Measurements from ENCODE around the gene FANCC.

FANCC gene

GRCh38 chr9:95197692-95198271 lies 119.7 kb downstream of the FANCC start:
- Histone ChIP-seq H3K9ac (ENCODE audit: low read length) (no peak overlapping the region), H3K27me3 (ENCODE audit: control insufficient read depth, insufficient read depth, low read length) (no peaks in the 10 kb centered on the region), H3K36me3 (ENCODE audit: control insufficient read depth, low read depth, low read length) (no peaks in the 10 kb centered on the region), H3K27ac (ENCODE audit: low read length) (no peak overlapping the region), H3K9me3 (ENCODE audit: control insufficient read depth, low read depth, low read length) (no peaks in the 10 kb centered on the region), H3K4me1 (ENCODE audit: control insufficient read depth, low read depth, low read length) (no peaks in the 10 kb centered on the region), H3K4me3 (ENCODE audit: low read length) (no peak overlapping the region)

- Histone ChIP-seq H3K27ac (ENCODE audit: low read length) (no peak overlapping the region), H3K36me3 (ENCODE audit: control insufficient read depth, low read depth, low read length) (no peaks in the 10 kb centered on the region), H3K4me3 (ENCODE audit: low read length) (no peak overlapping the region), H3K4me1 (ENCODE audit: control insufficient read depth, low read depth, low read length) (no peaks in the 10 kb centered on the region), H3K27me3 (ENCODE audit: control insufficient read depth, insufficient read depth, low read length) (no peaks in the 10 kb centered on the region), H3K9ac (ENCODE audit: low read length) (no peak overlapping the region), H3K9me3 (ENCODE audit: control insufficient read depth, low read depth, low read length) (no peaks in the 10 kb centered on the region)
Observed at GRCh38 chr9:95193480-95193879, 124.0 kb downstream of the FANCC start.

- Histone ChIP-seq H3K4me1 (ENCODE audit: control insufficient read depth, low read depth, low read length) (no peaks in the 10 kb centered on the region), H3K27me3 (ENCODE audit: control insufficient read depth, insufficient read depth, low read length) (no peaks in the 10 kb centered on the region), H3K4me3 (ENCODE audit: low read length) (no peak overlapping the region), H3K9ac (ENCODE audit: low read length) (no peak overlapping the region), H3K27ac (ENCODE audit: low read length) (no peak overlapping the region), H3K9me3 (ENCODE audit: control insufficient read depth, low read depth, low read length) (no peaks in the 10 kb centered on the region), H3K36me3 (ENCODE audit: control insufficient read depth, low read depth, low read length) (no peaks in the 10 kb centered on the region)
Observed at GRCh38 chr9:95193067-95193466, 124.4 kb downstream of the FANCC start.

DNA sequence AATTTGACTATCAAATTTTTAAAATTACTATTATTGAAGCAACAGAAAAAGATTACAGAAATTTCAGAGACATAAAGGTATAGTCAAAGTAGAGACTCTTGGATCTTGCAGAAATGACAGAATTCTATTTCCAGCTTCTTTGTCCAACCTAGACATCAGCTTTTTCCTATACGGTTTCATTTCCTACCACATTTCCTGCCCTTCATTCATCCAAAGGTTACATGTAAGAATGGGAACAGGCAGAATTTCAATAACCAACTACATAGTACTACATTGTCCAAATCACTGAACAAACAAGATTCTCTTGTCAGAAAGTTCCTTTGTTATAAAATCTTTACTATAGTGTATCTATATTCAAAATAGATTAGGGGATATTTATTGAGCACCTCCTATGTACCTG lies 124.9 kb downstream of the FANCC start:
- Histone ChIP-seq H3K9me3 (ENCODE audit: control insufficient read depth, low read depth, low read length) (no peaks in the 10 kb centered on the region), H3K9ac (ENCODE audit: low read length) (no peak overlapping the region), H3K27me3 (ENCODE audit: control insufficient read depth, insufficient read depth, low read length) (no peaks in the 10 kb centered on the region), H3K36me3 (ENCODE audit: control insufficient read depth, low read depth, low read length) (no peaks in the 10 kb centered on the region), H3K4me1 (ENCODE audit: control insufficient read depth, low read depth, low read length) (no peaks in the 10 kb centered on the region), H3K27ac (ENCODE audit: low read length) (no peak overlapping the region), H3K4me3 (ENCODE audit: low read length) (no peak overlapping the region)

- Histone ChIP-seq H3K27ac (ENCODE audit: low read length) (no peak overlapping the region), H3K27me3 (ENCODE audit: control insufficient read depth, insufficient read depth, low read length) (no peaks in the 10 kb centered on the region), H3K9me3 (ENCODE audit: control insufficient read depth, low read depth, low read length) (no peaks in the 10 kb centered on the region), H3K4me1 (ENCODE audit: control insufficient read depth, low read depth, low read length) (no peaks in the 10 kb centered on the region), H3K9ac (ENCODE audit: low read length) (no peak overlapping the region), H3K4me3 (ENCODE audit: low read length) (no peak overlapping the region), H3K36me3 (ENCODE audit: control insufficient read depth, low read depth, low read length) (no peaks in the 10 kb centered on the region)
Observed at GRCh38 chr9:95190413-95190812, 127.1 kb downstream of the FANCC start.

GRCh38 chr9:95189251-95190098 lies 128.0 kb downstream of the FANCC start:
- Histone ChIP-seq H3K9me3 (ENCODE audit: control insufficient read depth, low read depth, low read length) (no peaks in the 10 kb centered on the region), H3K27me3 (ENCODE audit: control insufficient read depth, insufficient read depth, low read length) (no peaks in the 10 kb centered on the region), H3K4me3 (ENCODE audit: low read length) (no peak overlapping the region), H3K27ac (ENCODE audit: low read length) (no peak overlapping the region), H3K9ac (ENCODE audit: low read length) (no peak overlapping the region), H3K36me3 (ENCODE audit: control insufficient read depth, low read depth, low read length) (no peaks in the 10 kb centered on the region), H3K4me1 (ENCODE audit: control insufficient read depth, low read depth, low read length) (no peaks in the 10 kb centered on the region)

- Histone ChIP-seq H3K9ac (ENCODE audit: low read length) (no peak overlapping the region), H3K4me1 (ENCODE audit: control insufficient read depth, low read depth, low read length) (peaks cover 3% of the 10 kb centered on the region), H3K27me3 (ENCODE audit: control insufficient read depth, insufficient read depth, low read length) (no peaks in the 10 kb centered on the region), H3K9me3 (ENCODE audit: control insufficient read depth, low read depth, low read length) (no peaks in the 10 kb centered on the region), H3K4me3 (ENCODE audit: low read length) (no peak overlapping the region), H3K36me3 (ENCODE audit: control insufficient read depth, low read depth, low read length) (no peaks in the 10 kb centered on the region), H3K27ac (ENCODE audit: low read length) (no peak overlapping the region)
Observed at GRCh38 chr9:95188459-95188858, 129.1 kb downstream of the FANCC start.

DNA sequence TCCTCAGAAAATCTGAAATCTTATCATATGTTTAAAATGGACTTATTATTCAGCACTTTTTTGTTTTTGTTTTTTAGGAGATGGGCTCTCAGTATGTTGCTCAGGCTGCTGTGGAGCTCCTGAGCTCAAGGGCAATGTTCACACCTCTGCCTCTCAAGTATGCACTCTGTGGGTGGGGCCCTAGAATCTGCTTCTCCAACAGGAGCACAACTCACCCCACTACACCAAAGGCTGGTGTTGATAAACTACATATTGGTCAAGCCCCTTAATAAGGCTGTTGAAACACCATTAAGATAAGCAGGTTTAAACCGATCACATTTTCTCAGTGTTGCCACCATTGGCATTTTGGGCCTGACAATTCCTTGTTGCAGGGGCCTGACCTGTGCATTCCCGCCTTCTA lies 131.6 kb downstream of the FANCC start:
- no peak overlapping the region for H3K27ac ChIP-seq (ENCODE audit: low read length)
- H3K36me3 ChIP-seq (ENCODE audit: control insufficient read depth, low read depth, low read length), result no peaks in the 10 kb centered on the region
- no peaks in the 10 kb centered on the region for H3K27me3 ChIP-seq (ENCODE audit: control insufficient read depth, insufficient read depth, low read length)
- H3K9me3 ChIP-seq (ENCODE audit: control insufficient read depth, low read depth, low read length), result no peaks in the 10 kb centered on the region
- H3K4me1 ChIP-seq (ENCODE audit: control insufficient read depth, low read depth, low read length), result peaks cover 12% of the 10 kb centered on the region
- no peak overlapping the region for H3K4me3 ChIP-seq (ENCODE audit: low read length)
- no peak overlapping the region for H3K9ac ChIP-seq (ENCODE audit: low read length)

- H3K4me3 ChIP-seq (ENCODE audit: low read length), result no peak overlapping the region
- H3K9me3 ChIP-seq (ENCODE audit: control insufficient read depth, low read depth, low read length), result no peaks in the 10 kb centered on the region
- no peaks in the 10 kb centered on the region for H3K27me3 ChIP-seq (ENCODE audit: control insufficient read depth, insufficient read depth, low read length)
- peaks cover 12% of the 10 kb centered on the region for H3K4me1 ChIP-seq (ENCODE audit: control insufficient read depth, low read depth, low read length)
- no peak overlapping the region for H3K27ac ChIP-seq (ENCODE audit: low read length)
- H3K9ac ChIP-seq (ENCODE audit: low read length), result no peak overlapping the region
- no peaks in the 10 kb centered on the region for H3K36me3 ChIP-seq (ENCODE audit: control insufficient read depth, low read depth, low read length)
Observed at GRCh38 chr9:95182854-95183563, 134.5 kb downstream of the FANCC start.

DNA sequence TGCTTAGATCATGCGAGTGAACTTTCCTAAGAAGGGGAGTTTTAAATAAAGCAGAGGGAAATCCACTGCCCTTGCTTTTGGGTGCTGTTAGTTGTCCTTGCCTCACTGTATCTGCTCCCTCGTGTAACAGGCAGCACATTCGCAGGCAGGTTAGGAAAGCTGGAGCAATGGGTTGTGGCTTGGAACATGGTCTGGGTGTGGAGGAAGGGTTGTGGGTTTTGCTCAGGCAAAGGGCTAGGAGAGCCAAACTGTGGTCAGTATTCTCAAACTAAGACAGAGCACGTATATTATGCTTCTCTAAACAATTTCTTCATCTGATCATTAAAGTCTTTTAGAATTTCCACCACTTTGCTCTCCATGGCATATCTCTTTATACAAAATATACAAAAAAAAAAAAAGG lies 135.7 kb downstream of the FANCC start:
- Histone ChIP-seq H3K9me3 (ENCODE audit: control insufficient read depth, low read depth, low read length) (no peaks in the 10 kb centered on the region), H3K36me3 (ENCODE audit: control insufficient read depth, low read depth, low read length) (no peaks in the 10 kb centered on the region), H3K4me1 (ENCODE audit: control insufficient read depth, low read depth, low read length) (peaks cover 12% of the 10 kb centered on the region), H3K4me3 (ENCODE audit: low read length) (no peak overlapping the region), H3K9ac (ENCODE audit: low read length) (no peak overlapping the region), H3K27me3 (ENCODE audit: control insufficient read depth, insufficient read depth, low read length) (no peaks in the 10 kb centered on the region), H3K27ac (ENCODE audit: low read length) (no peak overlapping the region)

- Histone ChIP-seq H3K9me3 (ENCODE audit: control insufficient read depth, low read depth, low read length) (no peaks in the 10 kb centered on the region), H3K4me3 (ENCODE audit: low read length) (no peak overlapping the region), H3K27me3 (ENCODE audit: control insufficient read depth, insufficient read depth, low read length) (no peaks in the 10 kb centered on the region), H3K36me3 (ENCODE audit: control insufficient read depth, low read depth, low read length) (no peaks in the 10 kb centered on the region), H3K27ac (ENCODE audit: low read length) (no peak overlapping the region), H3K4me1 (ENCODE audit: control insufficient read depth, low read depth, low read length) (peaks cover 13% of the 10 kb centered on the region), H3K9ac (ENCODE audit: low read length) (no peak overlapping the region)
Observed at GRCh38 chr9:95181226-95181818, 136.2 kb downstream of the FANCC start.

Data from iPS-18a (cell line).